NCI-H2081 (cell line): ENCODE data around the gene NISCH.

Source experiments
- DNase-seq, 2 experiments: peaks; one replicate each; lab custom pipeline; 2025; lab: John Stamatoyannopoulos, UW

NISCH gene

GRCh38 chr3:52472239-52473000 is 17.0 kb downstream of the NISCH start:
- DNase-seq, result no peak

GRCh38 chr3:52473026-52473425 is 17.6 kb downstream of the NISCH start:
- no peak for DNase-seq

GRCh38 chr3:52477076-52477795 is 21.8 kb downstream of the NISCH start:
- DNase-seq, result no peak

GRCh38 chr3:52477796-52478095 is 22.3 kb downstream of the NISCH start:
- DNase-seq, result no peak

GRCh38 chr3:52479037-52479876 is 23.9 kb downstream of the NISCH start:
- no peak for DNase-seq

GRCh38 chr3:52479877-52480575 is 24.6 kb downstream of the NISCH start:
- no peak for DNase-seq

- no peak for DNase-seq
Measured at GRCh38 chr3:52480768-52481715, 25.6 kb downstream of the NISCH start.

- DNase-seq, result no peak
Measured at GRCh38 chr3:52481819-52482521, 26.6 kb downstream of the NISCH start.

GRCh38 chr3:52483081-52483480 is 27.7 kb downstream of the NISCH start:
- no peak for DNase-seq

- no peak for DNase-seq
Measured at GRCh38 chr3:52483577-52484381, 28.4 kb downstream of the NISCH start.

- no peak for DNase-seq
Measured at GRCh38 chr3:52484680-52485461, 29.5 kb downstream of the NISCH start.

GRCh38 chr3:52487050-52487787 is 31.8 kb downstream of the NISCH start:
- DNase-seq, result no peak

GRCh38 chr3:52487788-52488691 is 32.6 kb downstream of the NISCH start:
- DNase-seq, result no peak

- no peak for DNase-seq
Measured at GRCh38 chr3:52488746-52489145, 33.3 kb downstream of the NISCH start.

- no peak for DNase-seq
Measured at GRCh38 chr3:52489453-52489852, 34.0 kb downstream of the NISCH start.

GRCh38 chr3:52490035-52490938 is 34.9 kb downstream of the NISCH start:
- DNase-seq, result no peak
